Activated CD4-positive, alpha-beta T cell treated with anti-CD3 and anti-CD28 coated beads, Interleukin-2, Interleukin-4, amounts not matched to agents 100 ng/mL and 50 ng/mL, durations not matched to agents 16 hours and 8 hours (primary cell): ENCODE results near the gene AS3MT.
"Not testable (repeated sequence)": the region's sequence is repeated elsewhere in the genome, so short reads cannot be mapped to it uniquely, and the experiment has no call there.

Source experiments
- DNase-seq: peaks from one replicate; pipeline ENCODE4 v3.0.0-alpha.2; 2020; ENCODE audit warnings: low spot score

Gene AS3MT

GRCh38 chr10:102855731-102856436, 13.4 kb upstream of the AS3MT start:
- DNase-seq = not testable (repeated sequence)

GRCh38 chr10:102856758-102857424, 12.4 kb upstream of the AS3MT start:
- no peak for DNase-seq

- DNase-seq = no peak
These were observed 9.4 kb upstream of the AS3MT start for GRCh38 chr10:102859911-102860310.

- no peak for DNase-seq
These were observed 5.6 kb upstream of the AS3MT start for GRCh38 chr10:102863660-102864059.

GRCh38 chr10:102865620-102866019, 3.6 kb upstream of the AS3MT start:
- DNase-seq = no peak

- no peak for DNase-seq
These were observed 386 bp upstream of the AS3MT start for GRCh38 chr10:102868911-102869257.

GRCh38 chr10:102870221-102870620, 951 bp downstream of the AS3MT start:
- DNase-seq = no peak

- no peak for DNase-seq
These were observed 2.9 kb downstream of the AS3MT start for GRCh38 chr10:102872163-102872562.

GRCh38 chr10:102876747-102877153, 7.5 kb downstream of the AS3MT start:
- DNase-seq = no peak

- DNase-seq = no peak
These were observed 9.4 kb downstream of the AS3MT start for GRCh38 chr10:102878629-102879028.

- DNase-seq = no peak
These were observed 11.0 kb downstream of the AS3MT start for GRCh38 chr10:102880256-102880655.

- DNase-seq = no peak
These were observed 18.8 kb downstream of the AS3MT start for GRCh38 chr10:102888048-102888447.

- DNase-seq = no peak
These were observed 25.4 kb downstream of the AS3MT start for GRCh38 chr10:102894466-102895213.

GRCh38 chr10:102900006-102900405, 30.7 kb downstream of the AS3MT start:
- DNase-seq = no peak

- DNase-seq = no peak
These were observed 35.1 kb downstream of the AS3MT start for GRCh38 chr10:102904346-102904745.

- DNase-seq = no peak
These were observed 37.2 kb downstream of the AS3MT start for GRCh38 chr10:102906507-102906906.

- DNase-seq = no peak
These were observed 45.5 kb downstream of the AS3MT start for GRCh38 chr10:102914781-102915180.

- no peak for DNase-seq
These were observed 46.9 kb downstream of the AS3MT start for GRCh38 chr10:102916173-102916572.

GRCh38 chr10:102917314-102917961, 48.2 kb downstream of the AS3MT start:
- DNase-seq = peak; percentile 84

GRCh38 chr10:102917962-102918816, 48.9 kb downstream of the AS3MT start, which contains the start of gene CNNM2:
TSS of gene CNNM2 (plus strand) at chr10:102918294. CDS start at chr10:102918481, 187 bp downstream.
- peak; percentile 100 for DNase-seq

GRCh38 chr10:102918817-102919245, 49.6 kb downstream of the AS3MT start:
- peak; percentile 22 for DNase-seq
